GM10248 (cell line): ENCODE measurements around the gene TBC1D23.
"Not testable (repeated sequence)": the region's sequence is repeated elsewhere in the genome, so short reads cannot be mapped to it uniquely, and the experiment has no call there.

Experiments
- CTCF ChIA-PET: fragments of 300-600 bp; sonication (Branson Sonifier 250); formaldehyde crosslinking; extraction: SDS; loops from one replicate; lab custom pipeline; 2021; ENCODE audit warnings: antibody characterized with exemption; lab: Yijun Ruan, JAX
- POLR2A ChIA-PET: fragments of 350-650 bp; sonication (Branson Sonifier 250); formaldehyde crosslinking; extraction: SDS; loops from one replicate; lab custom pipeline; 2020; ENCODE audit warnings: antibody characterized with exemption; lab: Yijun Ruan, JAX
- DNase-seq: peaks from one replicate; pipeline ENCODE4 v3.0.0; 2012; ENCODE audit errors: extremely low spot score
- TF ChIP-seq, protein P1 (sequence below): IDR thresholded peaks from 2 replicates; pipeline ENCODE4 v1.5.1; 2012; ENCODE audit warnings: mild to moderate bottlenecking, low read depth; ENCODE audit errors: extremely low read depth, missing control alignments, control extremely low read depth

The TBC1D23 gene

DNA sequence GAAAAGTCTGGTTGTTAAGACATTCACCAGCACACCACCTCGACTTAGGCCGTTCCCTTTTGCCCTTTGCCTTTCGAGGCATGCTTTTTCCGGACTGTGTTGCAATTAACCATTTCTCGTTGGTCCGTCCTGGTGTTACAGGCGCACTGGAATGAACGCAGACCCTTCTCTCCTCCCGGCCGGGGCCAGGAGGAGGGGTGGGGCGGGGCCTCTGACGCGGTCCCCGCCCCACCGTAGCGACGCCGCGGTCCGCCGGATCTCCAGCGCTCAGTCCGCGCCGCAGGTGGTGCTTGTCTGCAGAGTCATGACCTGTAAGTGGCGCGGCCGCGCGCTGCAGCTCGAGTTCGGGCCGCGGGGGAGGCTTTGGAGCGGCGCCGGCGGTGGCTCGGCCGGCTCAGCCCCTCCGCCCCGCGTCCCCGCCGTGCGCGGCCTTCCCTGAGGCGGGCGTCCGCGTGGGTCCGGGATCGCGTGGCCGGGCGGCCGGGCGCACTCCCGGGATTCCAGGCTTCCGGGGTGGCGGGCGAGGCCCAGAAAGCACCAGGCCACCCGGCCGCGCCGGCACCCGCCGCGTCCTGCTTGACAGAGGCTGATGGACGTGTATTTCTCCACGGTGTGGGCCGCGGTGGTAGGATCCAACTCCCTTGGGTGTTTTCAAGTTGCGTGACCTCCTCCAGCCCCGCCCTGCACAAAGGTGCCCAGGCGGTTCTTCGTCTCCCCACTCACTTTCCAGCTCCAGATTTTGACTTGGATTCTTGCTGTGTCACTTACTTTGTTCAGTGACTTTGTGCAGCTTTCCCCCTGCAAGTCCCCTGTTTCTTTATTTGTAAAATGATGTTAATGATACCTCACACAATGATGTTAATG lies 73.9 kb downstream of the TBC1D23 start, which contains the start of gene NIT2:
Gene NIT2, plus strand, starts transcription at position 270 of the 864 bp plus-strand sequence. Its CDS starts 35 bp downstream, at position 305.
- TF ChIP-seq, protein P1, sequence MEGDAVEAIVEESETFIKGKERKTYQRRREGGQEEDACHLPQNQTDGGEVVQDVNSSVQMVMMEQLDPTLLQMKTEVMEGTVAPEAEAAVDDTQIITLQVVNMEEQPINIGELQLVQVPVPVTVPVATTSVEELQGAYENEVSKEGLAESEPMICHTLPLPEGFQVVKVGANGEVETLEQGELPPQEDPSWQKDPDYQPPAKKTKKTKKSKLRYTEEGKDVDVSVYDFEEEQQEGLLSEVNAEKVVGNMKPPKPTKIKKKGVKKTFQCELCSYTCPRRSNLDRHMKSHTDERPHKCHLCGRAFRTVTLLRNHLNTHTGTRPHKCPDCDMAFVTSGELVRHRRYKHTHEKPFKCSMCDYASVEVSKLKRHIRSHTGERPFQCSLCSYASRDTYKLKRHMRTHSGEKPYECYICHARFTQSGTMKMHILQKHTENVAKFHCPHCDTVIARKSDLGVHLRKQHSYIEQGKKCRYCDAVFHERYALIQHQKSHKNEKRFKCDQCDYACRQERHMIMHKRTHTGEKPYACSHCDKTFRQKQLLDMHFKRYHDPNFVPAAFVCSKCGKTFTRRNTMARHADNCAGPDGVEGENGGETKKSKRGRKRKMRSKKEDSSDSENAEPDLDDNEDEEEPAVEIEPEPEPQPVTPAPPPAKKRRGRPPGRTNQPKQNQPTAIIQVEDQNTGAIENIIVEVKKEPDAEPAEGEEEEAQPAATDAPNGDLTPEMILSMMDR, result no peak
- POLR2A ChIA-PET, result interaction anchor here (0.6 to 1.4 kb wide), 2 partner anchors 68 to 255 kb away, joined by 4 to 5 read pairs; no protein-coding TSS in a partner anchor
- DNase-seq, result peak; percentile 94
- CTCF ChIA-PET, result interaction anchor here (0.7 to 2.0 kb wide), 11 partner anchors 10 to 501 kb away, joined by 3 to 7 read pairs (median 3); no protein-coding TSS in a partner anchor

DNA sequence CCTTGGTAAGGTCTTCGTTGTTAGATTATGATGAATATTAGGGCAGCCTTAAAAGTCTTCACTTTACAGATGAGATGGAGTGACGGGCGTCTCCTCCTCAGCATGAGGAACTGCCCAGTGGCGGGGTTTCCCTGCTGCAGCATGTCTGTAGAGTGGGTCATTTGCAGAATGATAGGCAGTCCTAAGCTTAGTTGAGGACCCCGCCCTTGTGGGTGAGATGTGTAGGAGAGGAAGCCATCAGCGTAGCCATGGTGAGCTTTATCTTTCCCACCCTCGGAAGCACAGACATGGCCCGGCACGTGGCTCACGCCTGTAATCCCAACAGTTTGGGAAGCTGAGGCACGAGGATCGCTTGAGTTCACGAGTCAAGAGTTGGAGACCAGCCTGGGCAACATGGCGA lies 74.6 kb downstream of the TBC1D23 start:
- peak; percentile 59 for DNase-seq
- CTCF ChIA-PET, result interaction anchor here (0.8 to 2.0 kb wide), 6 partner anchors 9 to 128 kb away, joined by 3 to 6 read pairs (median 4); no protein-coding TSS in a partner anchor
- TF ChIP-seq, protein P1, result no peak
- POLR2A ChIA-PET, result interaction anchor here (1.4 kb wide), 1 partner anchor 68 kb away, joined by 5 read pairs; no protein-coding TSS in a partner anchor

DNA sequence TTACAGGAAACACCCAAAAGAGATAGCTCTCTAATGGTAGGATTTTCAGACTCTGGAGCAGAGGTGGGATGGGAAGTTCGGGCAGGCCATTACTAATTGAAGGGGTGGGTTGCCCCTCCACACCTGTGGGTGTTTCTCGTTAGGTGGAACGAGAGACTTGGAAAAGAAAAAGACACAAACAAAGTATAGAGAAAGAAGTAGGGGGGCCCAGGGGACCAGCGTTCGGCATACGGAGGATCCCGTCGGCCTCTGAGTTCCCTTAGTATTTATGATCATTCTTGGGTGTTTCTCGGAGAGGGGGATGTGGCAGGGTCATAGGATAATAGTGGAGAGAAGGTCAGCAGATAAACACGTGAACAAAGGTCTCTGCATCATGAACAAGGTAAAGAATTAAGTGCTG lies 75.4 kb downstream of the TBC1D23 start:
- POLR2A ChIA-PET, DNase-seq: not testable (repeated sequence)
- CTCF ChIA-PET, result interaction anchor here (1.3 to 2.0 kb wide), 3 partner anchors 13 to 50 kb away, joined by 3 to 6 read pairs (median 5); no protein-coding TSS in a partner anchor

DNA sequence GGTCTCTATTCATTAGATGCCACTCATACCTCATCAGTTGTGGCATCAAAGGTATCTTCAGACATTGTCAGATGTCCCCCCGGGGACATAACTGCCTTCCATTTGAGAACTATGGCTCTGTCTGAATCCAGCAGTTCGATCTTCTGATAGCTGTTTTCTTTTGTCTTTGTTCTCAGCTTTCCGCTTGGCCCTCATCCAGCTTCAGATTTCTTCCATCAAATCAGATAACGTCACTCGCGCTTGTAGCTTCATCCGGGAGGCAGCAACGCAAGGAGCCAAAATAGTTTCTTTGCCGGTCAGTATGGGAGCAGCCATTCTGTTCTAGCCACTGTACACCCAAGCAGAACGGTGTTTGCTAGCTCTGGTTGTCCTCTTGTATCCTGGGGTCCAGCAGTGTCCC lies 78.1 kb downstream of the TBC1D23 start:
- no peak for DNase-seq
- TF ChIP-seq, protein P1, result no peak
- POLR2A ChIA-PET, result no interaction called here
- CTCF ChIA-PET, result interaction anchor here (1.1 to 2.9 kb wide), 9 partner anchors 11 to 124 kb away, joined by 3 to 13 read pairs (median 5); partner anchors contain the start of genes LNP1 and TOMM70

DNA sequence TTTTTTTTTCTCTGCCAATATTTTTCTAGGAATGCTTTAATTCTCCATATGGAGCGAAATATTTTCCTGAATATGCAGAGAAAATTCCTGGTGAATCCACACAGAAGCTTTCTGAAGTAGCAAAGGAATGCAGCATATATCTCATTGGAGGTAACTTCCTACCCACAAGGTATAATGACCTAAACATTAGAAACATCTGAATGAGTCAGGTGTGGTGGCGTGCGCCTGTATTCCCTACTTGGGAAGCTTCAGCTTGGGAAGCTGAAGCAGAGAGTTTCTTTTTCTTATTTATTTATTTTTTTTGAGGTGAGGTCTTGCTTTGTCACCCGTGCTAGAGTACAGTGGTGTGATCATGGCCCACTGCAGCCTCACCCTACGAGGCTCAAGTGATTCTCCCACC lies 79.0 kb downstream of the TBC1D23 start:
- no peak for DNase-seq
- ChIA-PET POLR2A (no interaction called here), CTCF (interaction anchor here (1.4 to 2.9 kb wide), 6 partner anchors 10 to 123 kb away, joined by 3 to 13 read pairs (median 6); partner anchors contain the start of genes LNP1 and TOMM70)
- TF ChIP-seq, protein P1, result no peak

DNA sequence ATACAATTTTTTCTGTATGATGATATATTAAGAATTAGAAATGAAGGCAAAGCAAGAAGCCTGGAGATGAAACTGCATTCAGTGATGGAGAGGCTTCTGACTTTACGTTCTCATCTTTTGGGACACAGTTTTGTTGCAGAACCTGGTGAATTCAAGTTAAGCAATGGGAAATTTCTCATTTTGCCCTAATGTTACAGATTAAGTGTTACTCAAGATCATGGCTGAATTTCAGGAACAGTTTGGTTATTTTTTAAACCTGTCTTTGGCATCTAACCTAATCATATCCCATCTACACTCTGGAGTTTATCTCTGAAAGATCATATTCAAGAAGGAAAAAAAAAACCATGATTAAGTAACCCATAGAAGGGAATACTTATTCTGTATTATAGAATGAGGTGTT lies 79.7 kb downstream of the TBC1D23 start:
- ChIA-PET POLR2A (no interaction called here), CTCF (interaction anchor here (1.4 to 2.9 kb wide), 5 partner anchors 9 to 61 kb away, joined by 3 to 13 read pairs (median 6); partner anchors contain the start of genes LNP1 and TOMM70)
- DNase-seq, result no peak
- TF ChIP-seq, protein P1, result no peak
